ENCODE results near the gene FBXL3.

The FBXL3 gene

GRCh38 chr13:76991432-76991795 is 35.5 kb downstream of the FBXL3 start:
- Histone ChIP-seq H3K9me2 (replicated peaks; ENCODE audit: control insufficient read depth, low read length) (no peaks in the 10 kb centered on the region), H4K20me1 (ENCODE audit: control insufficient read depth, insufficient read depth, low read depth, low read length) (no peaks in the 10 kb centered on the region), H3K4me1 (ENCODE audit: control insufficient read depth, low read length) (peaks cover 23% of the 10 kb centered on the region), H3K4me2 (ENCODE audit: low read length) (peak overlapping the region; percentile 91), H3K27ac (ENCODE audit: low read depth, low read length) (no peak overlapping the region), H3K79me2 (ENCODE audit: control insufficient read depth, low read length) (peaks cover 20% of the 10 kb centered on the region), H3F3A (ENCODE audit: control insufficient read depth, insufficient read depth) (no peaks in the 10 kb centered on the region), H3K36me3 (ENCODE audit: control insufficient read depth, low read length) (peaks cover 10% of the 10 kb centered on the region), H3K27me3 (ENCODE audit: control insufficient read depth, low read length) (no peaks in the 10 kb centered on the region), H3K4me3 (ENCODE audit: low read length) (peak overlapping the region; percentile 84), H3K9me3 (ENCODE audit: control insufficient read depth, insufficient read depth, low read length) (no peaks in the 10 kb centered on the region)
- no peak for TF ChIP-seq CTCF (IDR thresholded peaks at IDR 0.05; ENCODE audit: low read depth, low read length, poor library complexity, severe bottlenecking)

- Histone ChIP-seq H4K20me1 (ENCODE audit: control insufficient read depth, insufficient read depth, low read depth, low read length) (no peaks in the 10 kb centered on the region), H3K36me3 (ENCODE audit: control insufficient read depth, low read length) (no peaks in the 10 kb centered on the region), H3K79me2 (ENCODE audit: control insufficient read depth, low read length) (no peaks in the 10 kb centered on the region), H3K4me1 (ENCODE audit: control insufficient read depth, low read length) (no peaks in the 10 kb centered on the region), H3K4me3 (ENCODE audit: low read length) (no peak overlapping the region), H3K9me2 (replicated peaks; ENCODE audit: control insufficient read depth, low read length) (no peaks in the 10 kb centered on the region), H3K27me3 (ENCODE audit: control insufficient read depth, low read length) (peaks cover 13% of the 10 kb centered on the region), H3F3A (ENCODE audit: control insufficient read depth, insufficient read depth) (no peaks in the 10 kb centered on the region), H3K27ac (ENCODE audit: low read depth, low read length) (no peak overlapping the region), H3K4me2 (ENCODE audit: low read length) (no peak overlapping the region), H3K9me3 (ENCODE audit: control insufficient read depth, insufficient read depth, low read length) (no peaks in the 10 kb centered on the region)
- TF ChIP-seq CTCF (IDR thresholded peaks at IDR 0.05; ENCODE audit: low read depth, low read length, poor library complexity, severe bottlenecking) (no peak), EZH2phosphoT487 (IDR thresholded peaks at IDR 0.05; ENCODE audit: borderline replicate concordance, low read length) (no peak)
These were observed 43.3 kb downstream of the FBXL3 start for GRCh38 chr13:76983676-76984075.

- Histone ChIP-seq H3K4me1 (ENCODE audit: control insufficient read depth, low read length) (no peaks in the 10 kb centered on the region), H3K9me2 (replicated peaks; ENCODE audit: control insufficient read depth, low read length) (no peaks in the 10 kb centered on the region), H3K4me3 (ENCODE audit: low read length) (no peak overlapping the region), H3K27ac (ENCODE audit: low read depth, low read length) (no peak overlapping the region), H3K9me3 (ENCODE audit: control insufficient read depth, insufficient read depth, low read length) (no peaks in the 10 kb centered on the region), H3K4me2 (ENCODE audit: low read length) (no peak overlapping the region), H3K79me2 (ENCODE audit: control insufficient read depth, low read length) (no peaks in the 10 kb centered on the region), H3K36me3 (ENCODE audit: control insufficient read depth, low read length) (no peaks in the 10 kb centered on the region), H3F3A (ENCODE audit: control insufficient read depth, insufficient read depth) (no peaks in the 10 kb centered on the region), H3K27me3 (ENCODE audit: control insufficient read depth, low read length) (peaks cover 18% of the 10 kb centered on the region), H4K20me1 (ENCODE audit: control insufficient read depth, insufficient read depth, low read depth, low read length) (no peaks in the 10 kb centered on the region)
- TF ChIP-seq CTCF (IDR thresholded peaks at IDR 0.05; ENCODE audit: low read depth, low read length, poor library complexity, severe bottlenecking) (no peak), EZH2phosphoT487 (IDR thresholded peaks at IDR 0.05; ENCODE audit: borderline replicate concordance, low read length) (no peak)
These were observed 44.9 kb downstream of the FBXL3 start for GRCh38 chr13:76982061-76982460.
